Measurements from ENCODE around the gene VRK2.

Gene VRK2

GRCh38 chr2:58046335-58046584 is 346 bp upstream of the VRK2 start:
- Histone ChIP-seq H4K8ac (ENCODE audit: low read depth, low read length) (peak overlapping the region; percentile 75), H3K9me3 (ENCODE audit: insufficient read depth, low read depth, low read length) (no peaks in the 10 kb centered on the region), H4K12ac (ENCODE audit: low read depth, low read length) (peak overlapping the region; percentile 83), H3K79me1 (ENCODE audit: low read length) (peaks cover 10% of the 10 kb centered on the region), H3K4me1 (ENCODE audit: control insufficient read depth in 1 of 2, insufficient read depth in 2 of 2, low read length in 2 of 2) (no peaks in the 10 kb centered on the region), H3K27ac (ENCODE audit: low read depth, low read length) (peak overlapping the region; percentile 87), H3K4me2 (ENCODE audit: low read length) (peak overlapping the region; percentile 91), H3K18ac (ENCODE audit: low read length) (no peak overlapping the region), H2BK12ac (ENCODE audit: low read length) (no peak overlapping the region), H3K4ac (ENCODE audit: low read depth, low read length) (no peak overlapping the region), H3K4me3 (ENCODE audit: low read depth, low read length) (peak overlapping the region; percentile 81), H3K27me3 (ENCODE audit: insufficient read depth, low read length) (no peaks in the 10 kb centered on the region), H3K23ac (ENCODE audit: low read length) (no peak overlapping the region), H2BK120ac (ENCODE audit: insufficient read depth, low read length, poor library complexity) (peak overlapping the region; percentile 23), H4K91ac (ENCODE audit: low read depth, low read length) (peak overlapping the region; percentile 55), H3K79me2 (ENCODE audit: control insufficient read depth, insufficient read depth, low read length, poor library complexity) (peaks cover 6% of the 10 kb centered on the region), H3K36me3 (ENCODE audit: control insufficient read depth in 1 of 2, insufficient read depth in 2 of 2, low read length in 2 of 2) (no peaks in the 10 kb centered on the region), H2AFZ (ENCODE audit: insufficient read depth, low read length, poor library complexity) (peak overlapping the region; percentile 72), H3K14ac (ENCODE audit: low read length) (peak overlapping the region; percentile 52), H2AK5ac (ENCODE audit: low read length) (no peak overlapping the region), H3K9ac (ENCODE audit: low read length) (peak overlapping the region; percentile 64), H2BK5ac (ENCODE audit: low read depth, low read length, poor library complexity) (no peak overlapping the region)
- DNase-seq = no peak
- WGBS (ENCODE audit: extremely low coverage, insufficient coverage, insufficient read length) = no CpG with 5 or more reads among the region's 14 CpGs

- Histone ChIP-seq H4K8ac (ENCODE audit: low read depth, low read length) (peak overlapping the region; percentile 88), H2AFZ (ENCODE audit: insufficient read depth, low read length, poor library complexity) (peak overlapping the region; percentile 86), H3K27ac (ENCODE audit: low read depth, low read length) (peak overlapping the region; percentile 87), H3K9ac (ENCODE audit: low read length) (peak overlapping the region; percentile 91), H3K79me1 (ENCODE audit: low read length) (peaks cover 10% of the 10 kb centered on the region), H3K4ac (ENCODE audit: low read depth, low read length) (peak overlapping the region; percentile 26), H3K18ac (ENCODE audit: low read length) (peak overlapping the region; percentile 55), H2AK5ac (ENCODE audit: low read length) (no peak overlapping the region), H3K27me3 (ENCODE audit: insufficient read depth, low read length) (no peaks in the 10 kb centered on the region), H4K91ac (ENCODE audit: low read depth, low read length) (peak overlapping the region; percentile 89), H2BK5ac (ENCODE audit: low read depth, low read length, poor library complexity) (peak overlapping the region; percentile 78), H3K4me3 (ENCODE audit: low read depth, low read length) (peak overlapping the region; percentile 81), H2BK12ac (ENCODE audit: low read length) (no peak overlapping the region), H4K12ac (ENCODE audit: low read depth, low read length) (peak overlapping the region; percentile 97), H3K4me2 (ENCODE audit: low read length) (peak overlapping the region; percentile 91), H3K4me1 (ENCODE audit: control insufficient read depth in 1 of 2, insufficient read depth in 2 of 2, low read length in 2 of 2) (no peaks in the 10 kb centered on the region), H3K36me3 (ENCODE audit: control insufficient read depth in 1 of 2, insufficient read depth in 2 of 2, low read length in 2 of 2) (no peaks in the 10 kb centered on the region), H3K14ac (ENCODE audit: low read length) (peak overlapping the region; percentile 89), H2BK120ac (ENCODE audit: insufficient read depth, low read length, poor library complexity) (peak overlapping the region; percentile 83), H3K79me2 (ENCODE audit: control insufficient read depth, insufficient read depth, low read length, poor library complexity) (peaks cover 6% of the 10 kb centered on the region), H3K23ac (ENCODE audit: low read length) (no peak overlapping the region), H3K9me3 (ENCODE audit: insufficient read depth, low read depth, low read length) (no peaks in the 10 kb centered on the region)
- WGBS (ENCODE audit: extremely low coverage, insufficient coverage, insufficient read length) = no CpG with 5 or more reads among the region's 13 CpGs
- peak in 1 of 2 donors; percentile 14 for DNase-seq
These were observed 848 bp downstream of the VRK2 start for GRCh38 chr2:58047373-58047935.

- no peaks in the 10 kb centered on the region for H3K27me3 ChIP-seq (ENCODE audit: insufficient read depth, low read length)
- H3K9ac ChIP-seq (ENCODE audit: low read length) = no peak overlapping the region
- H4K8ac ChIP-seq (ENCODE audit: low read depth, low read length) = no peak overlapping the region
- H2AK5ac ChIP-seq (ENCODE audit: low read length) = no peak overlapping the region
- no peak overlapping the region for H3K4me3 ChIP-seq (ENCODE audit: low read depth, low read length)
- H3K4me1 ChIP-seq (ENCODE audit: control insufficient read depth in 1 of 2, insufficient read depth in 2 of 2, low read length in 2 of 2) = no peaks in the 10 kb centered on the region
- no peak for DNase-seq
- no peak overlapping the region for H3K23ac ChIP-seq (ENCODE audit: low read length)
- no peaks in the 10 kb centered on the region for H3K36me3 ChIP-seq (ENCODE audit: control insufficient read depth in 1 of 2, insufficient read depth in 2 of 2, low read length in 2 of 2)
- H3K14ac ChIP-seq (ENCODE audit: low read length) = no peak overlapping the region
- peaks cover 6% of the 10 kb centered on the region for H3K79me2 ChIP-seq (ENCODE audit: control insufficient read depth, insufficient read depth, low read length, poor library complexity)
- H3K4ac ChIP-seq (ENCODE audit: low read depth, low read length) = peak overlapping the region; percentile 55
- H3K4me2 ChIP-seq (ENCODE audit: low read length) = no peak overlapping the region
- no peak overlapping the region for H4K91ac ChIP-seq (ENCODE audit: low read depth, low read length)
- no peaks in the 10 kb centered on the region for H3K9me3 ChIP-seq (ENCODE audit: insufficient read depth, low read depth, low read length)
- no peak overlapping the region for H3K18ac ChIP-seq (ENCODE audit: low read length)
- H2BK120ac ChIP-seq (ENCODE audit: insufficient read depth, low read length, poor library complexity) = no peak overlapping the region
- WGBS (ENCODE audit: extremely low coverage, insufficient coverage, insufficient read length) = no CpG with 5 or more reads among the region's 3 CpGs
- H3K27ac ChIP-seq (ENCODE audit: low read depth, low read length) = no peak overlapping the region
- no peak overlapping the region for H4K12ac ChIP-seq (ENCODE audit: low read depth, low read length)
- H2BK5ac ChIP-seq (ENCODE audit: low read depth, low read length, poor library complexity) = no peak overlapping the region
- no peak overlapping the region for H2BK12ac ChIP-seq (ENCODE audit: low read length)
- peaks cover 10% of the 10 kb centered on the region for H3K79me1 ChIP-seq (ENCODE audit: low read length)
- no peak overlapping the region for H2AFZ ChIP-seq (ENCODE audit: insufficient read depth, low read length, poor library complexity)
These were observed 1.4 kb downstream of the VRK2 start for GRCh38 chr2:58047961-58048360.

DNA sequence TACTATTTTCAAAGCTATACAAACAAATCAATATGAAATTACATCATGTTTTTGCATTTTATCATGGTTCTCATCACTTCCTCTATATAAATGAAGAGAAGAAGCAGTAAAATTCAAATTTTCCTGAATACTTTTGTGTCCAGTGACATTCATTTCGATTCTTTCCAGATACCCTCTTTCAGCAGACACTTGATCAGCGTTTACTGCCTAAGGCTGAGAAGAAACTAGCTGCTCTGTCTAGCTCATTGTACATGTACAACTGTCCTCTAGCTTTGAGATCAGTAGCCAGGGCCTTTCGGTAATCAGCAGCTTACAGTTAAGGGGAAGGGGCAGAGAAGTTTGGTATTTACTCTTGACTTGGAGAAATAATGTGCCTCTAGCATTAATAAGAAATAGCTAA is 4.8 kb downstream of the VRK2 start:
- Histone ChIP-seq H3K4me1 (ENCODE audit: control insufficient read depth in 1 of 2, insufficient read depth in 2 of 2, low read length in 2 of 2) (no peaks in the 10 kb centered on the region), H2AK5ac (ENCODE audit: low read length) (no peak overlapping the region), H3K27ac (ENCODE audit: low read depth, low read length) (no peak overlapping the region), H3K79me1 (ENCODE audit: low read length) (peaks cover 8% of the 10 kb centered on the region), H3K9me3 (ENCODE audit: insufficient read depth, low read depth, low read length) (no peaks in the 10 kb centered on the region), H2BK120ac (ENCODE audit: insufficient read depth, low read length, poor library complexity) (no peak overlapping the region), H3K14ac (ENCODE audit: low read length) (no peak overlapping the region), H3K4me2 (ENCODE audit: low read length) (no peak overlapping the region), H4K8ac (ENCODE audit: low read depth, low read length) (no peak overlapping the region), H3K23ac (ENCODE audit: low read length) (no peak overlapping the region), H3K18ac (ENCODE audit: low read length) (no peak overlapping the region), H3K4me3 (ENCODE audit: low read depth, low read length) (no peak overlapping the region), H2BK12ac (ENCODE audit: low read length) (no peak overlapping the region), H3K79me2 (ENCODE audit: control insufficient read depth, insufficient read depth, low read length, poor library complexity) (peaks cover 6% of the 10 kb centered on the region), H2AFZ (ENCODE audit: insufficient read depth, low read length, poor library complexity) (no peak overlapping the region), H4K91ac (ENCODE audit: low read depth, low read length) (no peak overlapping the region), H3K36me3 (ENCODE audit: control insufficient read depth in 1 of 2, insufficient read depth in 2 of 2, low read length in 2 of 2) (peaks cover 0 to 3% of the 10 kb centered on the region in 2 experiments), H3K9ac (ENCODE audit: low read length) (no peak overlapping the region), H3K27me3 (ENCODE audit: insufficient read depth, low read length) (no peaks in the 10 kb centered on the region), H4K12ac (ENCODE audit: low read depth, low read length) (no peak overlapping the region), H2BK5ac (ENCODE audit: low read depth, low read length, poor library complexity) (no peak overlapping the region), H3K4ac (ENCODE audit: low read depth, low read length) (no peak overlapping the region)
- WGBS (ENCODE audit: extremely low coverage, insufficient coverage, insufficient read length) = no CpG with 5 or more reads among the region's 3 CpGs
- no peak for DNase-seq

Measured in trophoblast cell (in vitro differentiated cells and primary cell).